ENCODE measurements around the gene ARL6.

The ARL6 gene, protein sequence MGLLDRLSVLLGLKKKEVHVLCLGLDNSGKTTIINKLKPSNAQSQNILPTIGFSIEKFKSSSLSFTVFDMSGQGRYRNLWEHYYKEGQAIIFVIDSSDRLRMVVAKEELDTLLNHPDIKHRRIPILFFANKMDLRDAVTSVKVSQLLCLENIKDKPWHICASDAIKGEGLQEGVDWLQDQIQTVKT

DNA sequence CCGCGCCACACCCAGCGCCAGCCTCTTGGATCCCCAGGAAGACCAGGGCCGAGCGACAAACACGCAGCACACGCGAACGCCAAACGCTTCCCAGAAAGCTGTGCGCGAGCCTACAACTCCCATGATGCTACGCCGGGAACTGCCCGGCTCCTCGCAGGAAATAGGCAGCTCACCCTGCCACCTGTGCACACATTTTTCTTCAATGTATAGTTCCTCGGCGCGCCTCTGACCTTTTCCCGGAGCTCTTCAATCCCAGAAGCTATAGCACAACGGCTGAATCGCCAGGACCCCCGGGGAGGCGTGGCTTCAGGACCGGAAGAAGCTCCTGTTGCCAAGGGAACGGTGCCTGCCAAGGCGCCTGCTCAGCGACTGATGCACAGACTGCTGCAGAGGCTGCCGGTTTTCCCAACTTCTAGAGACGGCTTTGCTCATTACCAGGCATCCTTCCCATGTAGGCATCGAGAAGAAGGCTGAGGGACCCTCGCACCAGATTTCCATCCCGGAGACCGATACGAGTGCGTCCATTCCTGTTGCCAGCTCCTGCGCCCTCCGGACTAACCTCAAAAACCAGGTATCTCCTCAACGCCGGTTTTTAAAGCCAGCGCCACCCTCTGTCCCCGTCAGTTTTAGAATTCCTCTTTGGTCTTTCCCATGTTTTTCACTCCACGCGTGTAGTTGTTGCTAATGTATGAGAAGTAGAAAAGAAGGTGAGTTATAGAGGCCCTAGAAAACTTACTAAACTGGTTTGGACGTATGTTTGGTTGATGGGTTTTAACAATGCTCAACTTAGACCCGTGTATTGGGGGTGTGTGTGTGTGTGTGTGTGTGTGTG, at the start of gene ARL6:
TSS of gene ARL6 (plus strand) at position 352 of the 832 bp plus-strand sequence. CDS start 3,350 bp downstream, outside the sequence.
- DNase-seq, result peak; percentile 91 to 96

DNA sequence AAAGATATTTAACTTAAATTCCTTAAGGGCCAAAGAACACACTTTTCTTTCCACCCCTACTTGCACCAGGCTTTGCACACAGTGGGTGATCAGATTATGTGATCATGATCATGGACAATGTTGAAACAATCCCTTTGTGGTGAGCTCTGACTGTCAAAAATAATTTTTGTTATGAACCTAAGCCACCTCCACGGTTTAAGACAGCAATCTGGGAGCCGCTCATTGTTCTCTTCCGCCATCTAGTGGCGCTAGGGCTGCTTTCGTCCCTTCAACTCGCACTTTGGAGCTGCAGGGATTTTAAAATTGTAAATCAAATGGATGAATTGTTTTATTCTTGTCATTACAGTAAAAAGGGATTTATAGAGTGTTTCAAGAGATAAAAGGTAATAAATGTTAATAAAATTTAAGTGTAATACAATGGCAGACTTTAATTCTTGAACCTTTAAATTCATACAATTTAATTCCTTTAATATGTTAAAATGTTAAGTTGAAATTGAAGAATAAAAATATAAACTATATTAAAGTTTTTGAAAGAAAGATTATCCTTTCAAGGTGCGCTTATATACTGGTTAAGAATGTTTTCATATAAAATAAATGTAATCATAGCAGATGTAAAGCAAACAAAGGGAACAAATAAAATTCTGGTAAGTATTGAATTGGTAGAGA, 45.3 kb upstream of the ARL6 start:
- peak; percentile 3 to 67 for DNase-seq

DNA sequence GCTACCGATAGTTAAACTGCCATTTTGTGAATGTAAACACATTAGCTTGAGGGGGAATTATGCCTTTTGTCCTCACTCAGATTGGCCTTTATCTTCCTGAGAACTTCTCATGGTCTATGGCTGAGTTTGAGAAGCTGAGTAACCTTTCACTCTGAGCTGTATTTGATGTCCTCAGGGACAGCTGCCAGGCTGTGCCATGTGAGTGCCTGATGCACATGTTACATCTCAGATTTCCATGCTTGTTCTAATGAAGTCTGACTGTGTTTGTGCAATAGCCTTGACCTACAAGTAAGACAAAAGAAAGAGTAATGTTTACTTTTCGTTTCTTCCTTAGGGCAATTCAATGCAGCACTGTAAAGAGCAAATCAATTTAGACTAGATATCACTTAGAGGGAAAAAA, 44.1 kb upstream of the ARL6 start:
- DNase-seq, result no peak

DNA sequence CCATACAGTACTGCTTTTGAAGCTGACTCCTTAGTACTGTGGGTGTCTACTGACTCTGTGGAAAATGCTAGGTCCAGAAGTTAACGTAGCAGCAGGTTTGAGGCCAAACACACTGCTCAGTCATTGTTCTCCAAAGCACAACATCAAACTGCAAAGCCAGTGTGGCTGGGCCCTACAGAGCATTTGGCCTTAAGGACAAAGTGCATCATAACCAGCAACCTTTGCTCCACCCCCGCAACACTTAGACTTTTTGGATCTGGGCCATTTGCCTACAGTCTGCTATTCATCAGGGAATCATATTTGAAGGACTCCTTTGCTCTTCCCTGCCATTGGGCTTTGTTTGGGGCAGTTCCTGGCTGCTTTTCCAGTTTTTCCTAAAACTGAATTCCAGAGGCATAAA, 43.1 kb upstream of the ARL6 start:
- no peak for DNase-seq

DNA sequence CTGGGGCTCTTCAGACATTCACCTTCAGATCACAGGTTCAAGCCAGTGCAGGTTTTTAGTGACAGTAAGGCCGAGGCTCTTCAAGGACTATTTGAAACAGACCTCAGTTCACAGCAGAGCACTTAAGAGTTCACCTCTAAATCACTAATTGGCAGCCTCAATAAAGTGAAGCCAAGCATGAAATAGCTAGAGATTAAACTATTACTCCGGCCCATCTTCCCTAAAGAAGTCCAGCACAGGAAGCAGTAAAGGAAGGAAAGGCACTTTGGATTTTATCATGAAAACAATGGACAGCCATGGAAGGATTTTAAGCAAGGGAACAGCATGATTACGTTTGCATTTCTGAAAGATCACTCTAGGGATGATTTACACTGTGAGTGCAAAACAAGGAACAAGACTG, 27.6 kb upstream of the ARL6 start:
- no peak for DNase-seq

DNA sequence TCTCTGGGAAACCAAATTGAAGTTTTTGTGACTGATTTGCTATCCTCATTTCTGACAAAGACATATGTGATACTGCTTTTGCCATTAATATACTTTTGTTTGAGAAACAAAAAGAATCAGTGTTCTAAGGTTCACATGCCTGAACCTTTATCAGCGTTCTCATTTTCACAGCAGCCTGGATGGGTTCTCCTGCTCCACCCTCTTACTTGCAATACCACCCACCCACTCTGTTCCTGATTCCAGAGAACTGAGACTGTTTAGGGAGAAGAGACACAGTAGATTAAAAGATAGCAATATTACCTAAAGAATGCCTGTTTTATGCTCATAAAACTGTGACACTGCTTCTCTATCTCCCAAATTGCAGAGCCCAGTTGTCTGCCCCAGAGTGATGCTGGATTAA, 25.8 kb upstream of the ARL6 start:
- DNase-seq, result no peak

DNA sequence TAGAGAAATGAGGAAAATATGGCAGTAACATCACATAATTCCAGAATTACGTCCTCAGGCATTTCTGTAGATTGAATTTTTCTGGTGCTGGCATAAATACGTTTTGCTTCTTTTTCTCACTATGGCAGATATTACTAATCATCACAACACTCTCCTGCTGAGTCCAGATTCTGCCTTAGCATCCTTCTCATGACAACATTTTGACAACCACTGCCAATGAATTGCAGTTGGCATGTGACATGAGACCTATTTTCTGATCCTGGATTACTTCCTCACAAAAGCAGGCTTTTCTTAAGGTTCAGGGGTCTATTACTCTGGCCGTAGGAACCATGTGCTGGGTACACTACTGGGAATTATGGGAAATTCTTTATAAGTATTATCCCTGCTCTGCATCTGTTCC, 22.5 kb upstream of the ARL6 start:
- DNase-seq, result no peak

DNA sequence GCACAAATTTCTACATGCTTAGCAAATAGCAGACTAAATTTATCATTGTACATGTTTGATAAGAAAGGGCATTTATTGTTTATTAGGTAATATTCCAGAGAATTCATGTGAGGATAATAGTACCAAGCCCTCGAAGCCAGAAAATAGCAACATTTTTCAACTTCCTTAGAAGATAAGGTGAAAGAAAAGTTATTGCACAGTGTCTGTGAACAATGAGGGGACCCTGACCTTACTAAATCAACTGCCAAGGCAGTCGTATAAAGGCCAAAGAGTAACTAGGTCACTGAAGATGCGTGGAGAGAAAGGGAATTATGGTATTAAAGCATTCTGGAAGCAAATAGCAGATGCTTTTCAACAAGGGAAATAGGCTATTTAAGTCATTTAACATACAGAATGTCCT, 20.3 kb upstream of the ARL6 start:
- no peak for DNase-seq

DNA sequence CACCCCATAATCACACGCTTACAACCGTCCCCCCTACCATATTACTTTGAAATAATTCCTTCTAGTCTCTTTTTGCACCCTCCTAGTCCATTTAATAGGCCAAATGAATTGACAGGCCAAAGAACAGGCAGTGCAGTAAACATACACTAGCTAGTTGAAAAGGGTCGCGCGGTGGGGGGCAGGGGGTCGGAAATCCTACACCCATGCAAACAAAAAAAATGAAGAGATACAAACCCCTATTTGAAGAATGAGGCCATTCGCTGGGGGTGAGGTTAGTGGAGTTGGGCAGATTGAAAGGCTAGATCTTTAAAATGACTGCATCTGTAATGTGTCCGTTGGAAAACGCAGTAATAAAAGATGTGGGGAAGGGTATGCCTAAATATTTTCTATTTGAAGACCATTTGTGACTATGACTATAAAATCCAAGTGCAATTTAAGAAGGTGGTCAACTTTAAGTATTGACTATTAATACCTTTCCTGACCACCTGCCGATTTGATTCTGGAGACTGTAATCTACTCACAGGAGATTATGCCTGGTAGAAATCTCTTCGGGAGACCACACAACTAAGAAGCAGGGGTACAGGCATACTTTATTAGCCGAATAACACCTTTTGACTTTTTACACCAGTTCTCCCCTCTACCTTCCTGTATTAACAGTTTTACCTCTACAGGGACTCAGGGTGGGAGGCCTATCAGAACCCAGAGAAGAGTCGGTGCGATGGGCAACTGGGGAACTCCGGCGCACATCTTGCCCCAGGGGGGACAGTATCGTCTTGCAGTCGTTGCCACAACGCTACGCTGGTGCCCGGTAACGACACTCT, 762 bp upstream of the ARL6 start:
- no peak for DNase-seq

DNA sequence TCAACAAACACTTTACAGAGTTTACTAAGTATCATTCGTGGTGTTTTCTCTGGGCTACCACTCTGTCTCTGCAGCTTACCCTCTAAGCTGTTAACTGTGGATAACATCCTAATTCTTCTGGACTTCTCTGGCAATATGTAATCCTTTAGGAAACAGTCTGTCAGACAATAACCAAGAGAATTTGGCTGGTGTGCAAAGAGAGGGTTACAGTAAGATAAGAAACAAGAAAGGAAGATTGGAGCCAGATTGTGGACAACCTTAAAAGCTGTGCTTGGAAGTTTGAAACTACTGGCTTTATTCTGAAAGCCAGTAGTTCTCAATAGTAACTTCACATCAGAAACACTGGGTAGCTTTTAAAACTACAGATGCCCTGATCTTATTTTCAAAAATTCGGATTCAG, 778 bp downstream of the ARL6 start:
- no peak for DNase-seq

DNA sequence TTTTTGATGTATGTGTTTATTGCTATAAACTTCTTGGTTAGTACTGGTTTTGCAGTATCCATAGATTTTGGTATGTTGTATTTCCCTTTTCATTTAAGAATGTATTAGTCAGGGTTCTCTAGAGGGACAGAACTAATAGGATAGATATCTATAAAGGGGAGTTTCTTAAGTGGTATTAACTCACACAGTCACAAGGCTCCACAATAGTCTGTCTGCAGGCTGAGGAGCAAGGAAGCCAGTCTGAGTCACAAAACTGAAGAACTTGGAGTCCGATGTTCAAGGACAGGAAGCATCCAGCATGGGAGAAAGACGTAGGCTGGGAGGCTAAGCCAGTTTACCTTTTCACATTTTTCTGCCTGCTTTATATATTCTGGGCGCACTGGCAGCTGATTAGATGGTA, 8.4 kb downstream of the ARL6 start:
- no peak for DNase-seq

DNA sequence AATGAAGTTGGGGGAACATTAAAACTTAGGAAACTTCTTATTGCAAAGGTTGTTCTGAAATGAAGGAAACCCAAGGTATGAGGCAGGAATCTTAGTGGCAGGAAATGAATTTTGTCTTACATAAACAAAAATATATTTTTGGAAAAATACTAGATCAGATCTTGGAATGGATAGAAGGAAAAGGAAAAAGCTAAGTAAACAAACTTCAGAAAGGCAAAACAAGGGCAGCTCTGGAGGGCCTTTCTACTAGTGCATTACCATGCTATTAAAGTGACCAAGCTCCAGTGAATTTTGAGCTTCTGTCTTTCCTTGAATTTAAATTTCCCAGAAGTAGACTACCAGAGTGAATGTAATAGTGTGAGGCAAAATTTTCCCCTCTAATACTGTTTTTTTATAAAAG, 13.6 kb downstream of the ARL6 start:
- no peak for DNase-seq

DNA sequence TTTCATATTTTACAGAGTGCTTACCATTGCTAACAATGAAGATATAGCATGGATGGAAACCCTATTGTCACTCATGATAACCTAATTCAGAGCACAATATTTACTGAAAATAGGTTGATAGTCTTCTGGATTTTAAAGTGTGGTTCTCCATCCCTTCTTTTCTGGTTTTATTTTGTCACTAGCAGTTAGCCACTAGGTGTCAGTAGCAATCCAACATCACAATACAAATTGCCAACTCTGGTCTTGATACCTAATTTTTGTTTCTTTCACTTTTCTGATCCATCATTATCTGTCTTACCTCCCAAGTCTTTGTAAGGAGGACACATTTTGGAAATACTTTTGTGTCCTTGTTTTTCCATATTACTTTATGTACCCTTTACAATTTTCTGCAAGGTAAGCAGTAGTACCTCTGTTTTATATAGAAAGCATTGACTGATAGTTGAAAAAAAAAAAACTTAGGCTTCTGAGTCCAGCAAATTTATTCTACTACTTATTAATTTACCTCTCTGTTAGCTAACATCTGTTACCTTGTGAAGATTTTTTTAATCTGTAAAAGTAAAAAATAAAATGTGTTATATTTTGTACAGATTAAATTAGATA, 29.0 kb downstream of the ARL6 start:
- peak in 1 of 2 experiments; percentile 56 for DNase-seq

DNA sequence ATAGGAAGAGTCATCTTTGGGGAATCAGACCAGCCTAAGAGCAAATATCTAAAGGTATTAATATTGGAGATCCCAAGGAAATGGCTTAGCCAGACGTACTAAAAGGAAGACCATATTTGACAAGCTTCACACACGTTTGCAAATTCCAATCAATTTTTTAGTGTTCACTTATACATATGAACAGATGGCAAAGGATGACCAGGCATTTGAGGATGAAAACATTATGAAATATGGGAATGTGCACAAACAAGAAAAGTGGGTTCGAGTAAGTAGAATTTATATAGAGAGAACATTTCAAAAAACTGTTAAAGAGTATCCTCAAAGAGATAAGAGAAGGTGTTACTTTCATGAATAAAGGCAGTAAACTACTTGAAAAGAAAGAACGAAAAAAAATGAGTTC, 31.4 kb downstream of the ARL6 start:
- no peak for DNase-seq

DNA sequence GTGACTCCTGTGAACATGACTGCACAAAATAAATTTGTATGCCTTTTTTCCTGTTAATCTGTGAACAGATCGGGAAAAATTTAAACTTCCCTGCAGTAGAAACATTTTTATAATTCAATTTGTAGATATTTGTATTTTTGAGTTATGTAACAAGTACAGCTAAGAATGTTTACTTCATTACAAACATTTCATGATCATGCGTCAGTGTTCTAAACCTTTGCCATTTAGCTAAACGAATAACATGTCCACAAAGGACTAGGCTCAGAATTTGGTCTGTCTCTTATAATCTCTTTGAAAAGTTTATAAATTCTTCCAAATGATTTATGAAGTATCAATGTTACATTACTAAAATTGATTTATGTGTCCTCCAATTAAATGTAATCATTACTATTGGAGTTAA, 39.9 kb downstream of the ARL6 start:
- no peak for DNase-seq

DNA sequence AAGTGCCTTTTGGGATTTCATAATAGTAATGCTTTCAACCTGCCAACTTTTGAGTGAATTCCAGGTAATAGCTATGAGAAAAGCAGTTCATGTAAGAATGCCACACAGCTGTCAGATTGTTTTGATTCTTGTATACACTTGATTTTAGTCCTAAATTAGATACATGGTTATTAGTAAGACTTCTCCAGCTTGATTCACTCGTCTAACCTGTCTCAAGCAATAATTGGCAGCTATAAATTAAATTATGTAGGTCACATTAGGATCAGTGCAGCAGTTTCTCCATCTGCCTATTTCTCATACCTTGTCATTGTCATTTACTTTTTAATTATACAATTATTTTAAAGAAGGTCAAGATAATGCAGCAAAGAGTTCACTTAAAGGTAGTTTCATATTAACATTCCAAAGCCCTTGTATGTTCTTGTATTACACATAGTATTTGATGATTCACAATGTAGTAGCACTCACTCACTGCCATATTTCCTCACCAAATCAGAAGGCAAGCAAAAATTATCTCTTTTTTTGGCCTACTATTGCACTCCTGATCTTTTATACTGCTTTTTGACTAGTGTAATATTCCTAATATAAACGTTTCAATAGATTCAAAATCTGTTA, 46.3 kb downstream of the ARL6 start:
- no peak for DNase-seq

DNA sequence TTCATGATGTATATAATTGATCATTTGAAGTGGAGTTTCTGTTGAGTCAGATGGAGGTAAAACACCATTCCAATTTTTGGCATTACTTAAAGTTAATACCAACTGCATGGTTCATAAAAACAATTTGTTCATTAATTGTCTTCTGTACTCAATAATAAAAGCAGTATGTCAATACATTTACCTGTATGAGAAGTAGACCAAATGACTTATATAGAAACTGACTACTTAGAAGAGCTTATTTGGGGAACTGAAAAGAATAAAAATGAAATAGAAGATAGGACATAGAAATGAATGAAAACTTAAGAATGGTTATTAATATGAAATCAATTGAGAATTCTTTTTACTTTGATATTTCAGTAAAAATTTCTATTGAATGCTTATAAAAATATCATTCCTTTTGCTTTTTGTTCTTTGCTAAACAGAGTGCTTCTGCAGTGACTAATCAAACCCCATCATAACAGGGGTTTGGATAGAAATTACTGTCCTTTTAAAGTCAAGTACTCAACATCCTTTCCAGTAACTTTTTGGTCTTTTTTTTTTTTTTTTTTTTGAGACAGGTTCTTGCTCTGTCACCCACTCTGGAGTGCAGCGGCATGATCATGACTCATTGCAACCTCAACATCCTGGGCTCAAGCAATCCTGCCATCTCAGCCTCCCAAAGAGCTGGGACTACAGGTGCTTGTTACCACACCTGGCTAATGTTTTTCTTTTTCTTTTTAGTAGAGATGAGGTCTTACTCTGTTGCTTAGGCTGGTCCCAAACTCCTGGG, 50.8 kb downstream of the ARL6 start:
- DNase-seq, result no peak

DNA sequence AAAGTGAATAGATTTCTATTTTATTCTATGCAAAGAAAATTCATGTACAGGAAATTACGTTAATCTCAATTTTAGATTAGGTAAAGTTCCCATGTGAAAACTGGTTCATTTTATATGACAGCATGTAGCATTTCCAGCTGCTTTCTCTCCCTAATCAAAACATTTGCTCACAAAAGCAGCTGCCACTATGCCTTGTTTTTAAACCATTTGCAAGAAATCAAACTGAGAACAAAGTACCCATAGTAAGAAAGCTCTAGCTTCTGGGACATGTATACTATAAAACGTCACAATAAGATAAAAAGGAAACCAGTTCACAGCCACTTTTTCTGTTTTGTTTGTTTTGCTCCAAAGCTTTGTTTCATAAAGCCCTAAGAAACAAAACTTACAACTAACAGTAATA, 52.3 kb downstream of the ARL6 start:
- DNase-seq, result no peak

DNA sequence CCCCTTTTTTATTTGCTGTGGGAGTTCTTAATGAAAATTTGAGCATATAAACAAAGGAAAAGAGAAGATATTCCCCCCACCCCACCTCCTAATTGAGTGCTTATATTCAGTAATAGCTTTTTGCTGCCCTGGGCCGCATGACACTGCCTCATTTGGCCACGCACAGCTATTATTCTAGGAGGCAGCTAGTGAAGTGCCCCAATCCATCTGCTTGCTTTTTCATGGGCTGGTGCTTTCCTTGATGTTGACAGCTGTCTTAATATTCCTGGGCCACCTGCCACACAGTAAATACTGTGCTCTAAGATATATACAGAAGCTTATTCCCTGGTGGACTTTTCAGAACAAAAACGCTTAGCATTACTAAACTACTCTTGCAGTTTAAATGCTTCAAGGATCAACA, 53.4 kb downstream of the ARL6 start:
- DNase-seq, result no peak

DNA sequence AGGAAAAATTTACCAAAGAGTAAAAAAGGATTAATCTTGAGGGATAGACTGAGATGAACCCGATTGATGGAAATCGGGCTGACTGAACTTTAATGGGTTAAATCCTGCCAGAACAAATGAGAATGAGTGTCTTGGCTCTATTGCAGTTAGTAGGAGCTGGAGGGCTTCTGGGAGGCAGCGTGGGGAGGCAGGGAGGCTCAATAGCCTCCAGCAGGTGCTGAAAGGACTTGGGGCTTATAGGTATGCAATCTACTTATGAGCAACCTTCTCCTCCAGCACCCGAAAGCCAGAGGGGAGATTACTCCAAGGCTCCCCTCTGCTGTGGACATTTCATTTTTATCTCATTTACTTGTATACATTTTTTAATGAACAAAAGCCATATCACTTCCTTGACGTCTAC, 56.2 kb downstream of the ARL6 start:
- DNase-seq, result no peak

DNA sequence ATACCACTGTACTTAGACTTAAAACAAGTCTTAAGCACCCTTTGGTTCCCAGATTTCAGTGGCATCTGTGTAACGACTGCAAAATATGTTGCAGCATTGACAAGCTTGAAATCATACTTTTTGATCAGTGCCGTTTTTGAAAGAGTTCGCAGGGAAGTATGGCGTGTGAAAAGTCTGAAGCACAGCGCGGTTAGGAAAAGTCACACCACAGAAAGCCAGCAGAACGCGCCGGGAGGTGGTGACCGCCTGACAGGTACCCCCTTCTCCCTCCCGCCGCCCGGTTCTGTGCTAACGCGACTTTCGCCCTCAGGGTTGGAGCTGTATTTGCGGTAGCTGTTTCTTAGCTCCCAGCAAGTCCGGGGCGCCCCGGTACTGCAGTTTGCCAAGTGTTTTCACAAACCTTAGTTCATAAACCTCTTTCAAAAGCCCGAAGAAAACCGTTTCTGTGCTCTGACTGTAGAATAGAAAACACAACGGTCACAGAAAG, 56.8 kb downstream of the ARL6 start:
- no peak for DNase-seq

All from SW 1271 (cell line).